ENCODE measurements around the gene DSCAML1. TPM values are rescaled to one million over a fixed set of nuclear protein-coding genes. Genes with fewer than 3 reads are reported as not detected.

DSCAML1 gene
- total RNA-seq, 1 experiment from 2014 or later = 0.15 TPM

GRCh38 chr11:117517097-117517496 lies 279.9 kb downstream of the DSCAML1 start:
- Histone ChIP-seq H2BK12ac (ENCODE audit: insufficient read length, low read depth, low read length) (no peak overlapping the region), H3K9me3 (ENCODE audit: control insufficient read depth, low read depth, low read length) (no peaks in the 10 kb centered on the region), H4K5ac (ENCODE audit: insufficient read length, low read depth, low read length) (no peak overlapping the region), H3K79me1 (ENCODE audit: insufficient read depth, low read depth, low read length, poor library complexity, severe bottlenecking) (no peaks in the 10 kb centered on the region), H3K27ac (ENCODE audit: insufficient read length, low read depth, low read length) (no peak overlapping the region), H3K9ac (ENCODE audit: extremely low read depth, insufficient read length, low read length) (no peak overlapping the region), H3K27me3 (ENCODE audit: insufficient read depth, low read length) (no peaks in the 10 kb centered on the region), H2BK120ac (ENCODE audit: low read depth, low read length, poor library complexity, severe bottlenecking) (no peak overlapping the region), H3K23me2 (ENCODE audit: insufficient read length, low read depth, low read length, poor library complexity, severe bottlenecking) (no peaks in the 10 kb centered on the region), H2BK20ac (ENCODE audit: low read depth, low read length, poor library complexity, severe bottlenecking) (no peak overlapping the region), H3K79me2 (ENCODE audit: insufficient read depth, low read length) (no peaks in the 10 kb centered on the region), H4K91ac (ENCODE audit: insufficient read length, low read depth, low read length) (no peak overlapping the region), H4K8ac (replicated peaks; ENCODE audit: insufficient read length, low read depth, low read length) (no peak overlapping the region), H2AK5ac (ENCODE audit: insufficient read length, low read length) (no peak overlapping the region), H2AFZ (ENCODE audit: low read length) (no peak overlapping the region), H2BK15ac (ENCODE audit: low read depth, low read length) (no peak overlapping the region), H3K4ac (ENCODE audit: low read depth, low read length) (no peak overlapping the region), H3K18ac (ENCODE audit: insufficient read length, low read depth, low read length) (no peak overlapping the region), H3K56ac (ENCODE audit: insufficient read length, low read depth, low read length) (no peak overlapping the region), H4K20me1 (ENCODE audit: control insufficient read depth, insufficient read depth, insufficient read length) (no peaks in the 10 kb centered on the region), H3T11ph (ENCODE audit: low read length) (no peak overlapping the region), H3K4me2 (ENCODE audit: insufficient read depth, insufficient read length, low read length) (no peak overlapping the region), H2BK5ac (ENCODE audit: insufficient read length, low read length) (no peak overlapping the region), H3K23ac (ENCODE audit: insufficient read length, low read depth, low read length) (no peak overlapping the region), H3K14ac (ENCODE audit: insufficient read depth, low read length) (no peak overlapping the region), H3K4me1 (ENCODE audit: insufficient read depth, low read length) (no peaks in the 10 kb centered on the region; the same call in 1 of the 2 replicates)
- no peak for TF ChIP-seq CTCF (conservative IDR thresholded peaks at IDR 0.05)
- H3K4me1 Mint-ChIP-seq = peaks cover 15 to 34% of the 10 kb centered on the region in 2 experiments
- no peaks in the 10 kb centered on the region; the same call in 1 of the 2 replicates for H3K27me3 Mint-ChIP-seq (ENCODE audit: low read depth)
- H3K27ac Mint-ChIP-seq = peak overlapping the region in 1 of 3 experiments; percentile 44; a peak in 2 of 7 replicates
- H3K4me3 Mint-ChIP-seq = no peak overlapping the region
- no CpG with 5 or more reads among the region's 4 CpGs for WGBS (ENCODE audit: extremely low coverage, insufficient read length, low lambda C conversion rate)
- no peaks in the 10 kb centered on the region; a peak in 1 of 5 replicates for H3K9me3 Mint-ChIP-seq
- DNase-seq = no peak
- H3K36me3 Mint-ChIP-seq (ENCODE audit: insufficient read depth in 1 of 3, low read depth in 3 of 3) = no peaks in the 10 kb centered on the region

Measured in H9 (cell line).